NCI-H748 (cell line): ENCODE data around the gene SEMA6B.
"Not testable (repeated sequence)": the region's sequence is repeated elsewhere in the genome, so short reads cannot be mapped to it uniquely, and the experiment has no call there.

Source experiments
- DNase-seq: peaks from one replicate; lab custom pipeline; 2025; ENCODE audit not compliant: unreplicated experiment; lab: John Stamatoyannopoulos, UW

Gene SEMA6B

DNA sequence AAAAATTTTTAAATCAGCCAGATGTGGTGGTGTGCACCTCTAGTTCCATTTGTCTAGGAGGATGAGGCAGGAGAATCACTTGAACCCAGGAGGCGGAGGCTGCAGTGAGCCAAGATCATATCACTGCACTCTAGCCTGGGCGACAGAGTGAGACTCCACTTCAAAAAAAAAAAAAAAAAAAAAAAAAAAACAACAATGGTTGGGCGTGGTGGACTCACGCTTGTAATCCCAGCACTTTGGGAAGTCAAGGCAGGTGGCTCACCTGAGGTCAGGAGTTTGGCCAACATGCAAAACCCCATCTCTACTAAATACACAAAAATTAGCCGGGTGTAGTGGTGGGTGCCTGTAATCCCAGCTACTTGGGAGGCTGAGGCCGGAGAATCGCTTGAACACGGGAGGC, 32.1 kb downstream of the SEMA6B start:
- not testable (repeated sequence) for DNase-seq

DNA sequence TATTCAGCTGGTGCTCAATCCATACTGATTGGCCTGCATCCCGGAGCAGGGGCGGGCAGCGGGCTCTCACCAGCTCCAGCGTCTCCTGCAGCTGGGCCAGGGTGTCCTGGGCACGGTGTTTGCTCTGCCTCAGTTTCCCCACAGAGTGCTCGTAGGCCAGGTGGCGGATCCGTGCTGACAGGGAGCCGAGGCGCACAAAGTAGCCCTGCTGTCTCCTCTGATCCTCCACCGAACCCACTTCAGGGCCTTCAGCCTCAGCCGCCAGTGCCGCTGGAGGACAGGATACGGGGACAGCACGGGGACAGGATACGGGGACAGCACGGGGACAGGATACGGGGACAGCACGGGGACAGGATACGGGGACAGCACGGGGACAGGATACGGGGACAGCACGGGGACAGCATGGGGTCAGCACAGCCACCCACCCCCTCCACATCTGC, 33.9 kb downstream of the SEMA6B start:
- DNase-seq, result no peak

DNA sequence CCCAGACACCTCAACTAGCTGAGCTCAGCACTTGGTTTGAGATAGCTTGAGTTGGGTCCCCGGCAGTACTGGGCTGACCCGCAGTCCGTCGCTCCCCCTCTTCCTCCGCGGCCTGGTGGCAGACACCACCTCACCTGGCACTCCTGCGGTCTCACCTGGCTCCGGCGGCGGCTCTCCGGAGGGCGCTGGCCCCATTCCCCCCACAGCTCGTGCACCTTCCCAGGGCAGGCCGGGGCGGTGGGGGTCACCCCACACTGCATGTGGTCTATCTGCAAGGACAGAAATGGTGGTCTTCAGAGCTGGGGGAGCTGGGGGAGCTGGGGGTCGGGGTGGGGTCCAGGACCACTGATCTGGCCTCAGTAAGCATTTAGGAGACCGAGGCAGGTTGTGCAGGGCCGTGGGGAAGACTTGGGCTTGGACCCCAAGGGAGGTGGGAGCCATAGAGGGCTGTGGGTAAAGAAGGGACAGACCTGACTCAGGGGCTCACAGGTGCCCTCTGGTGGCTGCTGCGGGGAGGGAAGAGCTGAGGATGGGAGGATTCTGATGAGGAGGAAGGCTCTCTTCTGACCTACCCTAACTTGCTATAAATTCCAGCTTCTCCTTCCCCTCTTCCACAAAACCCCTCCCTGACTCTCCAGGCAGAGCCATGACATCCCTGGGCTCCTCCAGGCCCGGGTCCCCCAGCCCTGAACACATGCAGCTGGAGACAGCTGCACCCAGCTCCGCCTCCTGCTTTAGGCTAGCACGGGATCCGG, 34.5 kb downstream of the SEMA6B start:
- peak; percentile 42 for DNase-seq

DNA sequence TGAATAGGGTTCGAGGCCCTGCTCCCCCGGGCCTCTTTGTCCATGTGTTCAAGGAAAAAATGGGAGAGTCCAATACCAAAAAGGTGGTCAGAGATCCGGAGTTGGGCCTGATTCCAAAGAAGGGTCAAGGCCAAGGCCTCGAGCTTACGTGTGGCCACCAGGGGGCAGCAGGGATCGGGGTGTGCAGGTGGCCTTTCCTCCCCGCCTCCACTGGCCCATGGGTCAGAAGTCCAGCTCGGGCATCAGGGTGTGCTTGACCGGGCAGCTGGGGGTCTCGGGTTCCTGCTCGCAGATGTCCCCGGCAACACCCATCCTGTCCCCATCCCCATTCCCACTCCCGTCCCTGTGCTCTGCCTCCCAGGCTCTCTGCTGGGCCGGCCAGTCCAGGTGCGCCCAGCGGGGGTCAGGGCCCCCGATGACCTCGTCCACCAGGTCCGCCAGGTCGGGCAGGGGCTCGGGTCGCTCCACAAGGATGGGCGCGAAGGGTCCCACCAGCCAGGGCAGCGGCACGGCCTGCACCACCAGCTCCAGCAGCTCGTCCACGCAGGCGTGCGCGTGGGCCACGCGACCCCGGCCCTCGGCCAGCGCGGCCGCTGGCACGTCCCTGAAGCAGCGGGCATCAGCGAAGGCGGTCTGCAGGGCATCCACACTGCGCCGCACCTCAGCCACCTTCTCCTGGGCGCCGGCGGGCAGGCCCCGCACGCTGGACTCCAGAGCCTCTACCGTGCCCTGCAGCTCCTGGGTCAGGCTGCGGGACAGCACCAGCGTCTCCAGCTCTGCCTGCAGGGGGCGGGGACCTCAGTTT, 36.0 kb downstream of the SEMA6B start:
- peak; percentile 21 for DNase-seq

DNA sequence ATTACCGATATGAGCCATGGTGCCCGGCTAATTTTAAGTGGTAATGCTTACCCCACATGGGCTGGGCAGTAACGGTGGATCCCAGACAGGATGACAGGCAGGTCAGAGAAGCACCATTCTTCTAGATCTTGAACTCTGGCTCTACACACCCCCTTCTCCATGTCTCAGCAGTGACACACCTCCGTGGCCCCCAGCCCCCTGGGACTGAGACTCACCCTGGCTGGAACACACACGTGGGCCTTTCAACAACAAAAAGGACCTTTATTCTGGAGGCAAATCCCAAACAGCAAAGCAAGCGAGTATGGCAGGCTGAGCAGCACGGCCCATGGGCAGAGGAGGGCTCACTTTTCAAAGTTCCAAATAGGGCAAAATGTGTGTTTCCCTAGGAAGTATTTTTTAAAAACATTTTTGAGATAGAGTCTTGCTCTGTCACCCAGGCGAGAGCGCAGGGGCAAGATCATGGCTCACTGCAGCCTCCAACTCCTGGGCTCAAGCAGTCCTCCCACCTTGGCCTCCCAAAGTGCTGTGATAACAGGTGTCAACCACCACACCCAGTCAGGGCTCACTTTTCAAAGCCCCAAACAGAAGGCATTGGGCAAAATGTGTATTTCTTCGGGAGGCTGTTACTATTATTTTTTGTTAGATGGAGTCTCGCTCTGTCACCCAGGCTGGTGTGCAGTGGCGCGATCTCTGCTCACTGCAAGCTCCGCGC, 37.0 kb downstream of the SEMA6B start:
- DNase-seq, result no peak

DNA sequence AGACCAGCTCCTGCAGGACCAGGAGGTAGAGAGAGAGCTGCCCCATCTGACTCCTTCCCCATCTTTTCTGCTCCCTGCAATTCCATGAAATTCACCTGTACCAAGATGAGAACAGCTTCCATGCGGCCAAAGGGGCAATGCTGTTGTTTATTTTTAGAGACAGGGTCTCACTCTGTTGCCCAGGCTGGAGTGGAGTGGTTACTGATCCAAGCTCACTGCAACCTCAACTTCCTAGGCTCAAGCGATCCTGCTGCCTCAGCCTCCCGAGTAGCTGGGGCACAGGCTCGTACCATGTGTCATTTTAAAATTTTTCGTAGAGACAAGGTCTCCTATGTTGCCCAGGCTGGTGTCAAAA, 37.6 kb downstream of the SEMA6B start:
- no peak for DNase-seq

DNA sequence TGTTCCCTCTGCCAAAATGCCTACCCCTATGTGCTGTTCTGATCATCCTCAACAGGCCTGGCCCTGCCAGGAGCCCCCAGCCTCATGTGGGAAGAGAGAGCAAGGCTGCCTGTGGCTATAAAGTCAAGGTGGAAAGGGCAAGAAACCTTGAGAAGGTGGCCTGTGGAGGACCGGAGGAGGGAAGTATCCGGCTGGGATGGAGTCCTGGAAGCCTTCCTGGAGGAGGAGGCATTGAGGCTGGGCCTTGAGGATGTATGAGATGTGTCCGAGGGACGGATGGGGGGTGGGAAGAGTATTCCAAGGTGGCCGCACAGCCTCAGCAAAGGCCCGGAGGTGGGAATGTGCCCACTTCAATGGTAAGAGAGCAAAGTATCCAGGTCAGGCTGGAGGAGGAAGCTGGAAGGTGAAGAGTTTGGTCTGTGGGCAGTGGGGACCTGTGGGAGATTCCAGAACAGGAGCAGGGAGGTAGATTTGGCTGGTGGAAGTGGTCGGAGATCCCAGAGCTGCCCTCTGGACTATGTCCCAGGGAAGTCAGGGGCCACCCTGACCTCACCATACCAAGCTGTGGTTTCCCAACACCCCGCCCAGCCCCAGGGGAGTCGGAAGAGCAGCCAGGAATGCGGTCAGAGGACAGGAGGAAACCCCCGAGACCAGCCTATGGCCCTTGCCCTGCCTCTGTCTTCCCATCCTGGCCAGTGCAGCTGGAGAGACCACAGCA, 38.2 kb downstream of the SEMA6B start:
- no peak for DNase-seq

DNA sequence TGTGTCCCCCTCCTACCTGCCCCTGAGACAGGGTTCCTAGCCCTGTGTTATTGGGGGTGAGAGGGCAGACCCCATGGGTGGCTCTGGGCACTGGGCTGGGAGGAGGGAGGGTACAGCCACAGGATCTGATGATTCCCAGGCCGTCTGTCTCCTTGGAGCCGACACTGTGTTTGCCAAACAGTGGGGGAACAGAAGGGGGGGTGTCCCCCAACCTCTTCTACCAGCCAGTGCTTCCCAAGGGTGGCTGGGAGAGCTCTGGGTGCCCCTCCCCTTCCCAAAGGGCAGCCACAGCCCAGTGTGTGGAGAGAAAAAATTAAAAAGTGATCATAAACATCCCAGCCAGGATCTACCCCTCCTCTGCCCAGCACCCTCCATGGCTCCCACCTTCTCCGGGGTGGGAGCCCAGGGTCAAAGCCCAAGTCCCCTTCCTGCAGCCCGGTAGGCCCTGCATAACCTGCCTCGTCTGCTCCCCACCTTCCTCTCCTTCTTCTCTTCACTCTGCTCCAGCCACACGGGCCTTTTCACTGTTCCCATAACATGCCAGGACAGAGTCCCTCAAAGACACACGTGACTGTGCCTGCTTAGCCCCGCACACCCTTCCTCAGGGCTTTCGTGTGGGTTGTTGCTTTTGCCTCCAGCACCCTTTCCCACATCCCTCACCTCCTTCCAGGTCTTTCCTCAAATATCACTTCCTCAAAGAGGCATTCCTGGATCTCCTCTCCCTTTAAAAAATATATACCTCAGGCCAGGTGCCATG, 39.8 kb downstream of the SEMA6B start:
- DNase-seq, result no peak

DNA sequence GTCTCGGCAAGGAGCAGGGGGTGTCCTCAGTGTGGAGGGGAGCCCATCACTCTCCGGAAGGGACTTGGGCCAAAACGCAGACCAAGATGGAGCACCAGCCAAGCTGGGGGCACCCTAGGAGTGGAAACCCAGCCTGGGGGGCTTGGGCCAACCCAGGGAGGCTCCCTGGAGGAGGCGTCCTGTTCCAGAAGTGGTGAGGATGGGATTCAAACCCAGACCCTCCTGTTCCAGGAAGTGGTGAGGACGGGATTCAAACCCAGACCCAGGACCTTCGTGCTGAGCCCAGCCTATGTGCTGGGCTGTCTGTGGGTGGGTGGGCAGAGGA, 40.4 kb downstream of the SEMA6B start:
- DNase-seq, result no peak

DNA sequence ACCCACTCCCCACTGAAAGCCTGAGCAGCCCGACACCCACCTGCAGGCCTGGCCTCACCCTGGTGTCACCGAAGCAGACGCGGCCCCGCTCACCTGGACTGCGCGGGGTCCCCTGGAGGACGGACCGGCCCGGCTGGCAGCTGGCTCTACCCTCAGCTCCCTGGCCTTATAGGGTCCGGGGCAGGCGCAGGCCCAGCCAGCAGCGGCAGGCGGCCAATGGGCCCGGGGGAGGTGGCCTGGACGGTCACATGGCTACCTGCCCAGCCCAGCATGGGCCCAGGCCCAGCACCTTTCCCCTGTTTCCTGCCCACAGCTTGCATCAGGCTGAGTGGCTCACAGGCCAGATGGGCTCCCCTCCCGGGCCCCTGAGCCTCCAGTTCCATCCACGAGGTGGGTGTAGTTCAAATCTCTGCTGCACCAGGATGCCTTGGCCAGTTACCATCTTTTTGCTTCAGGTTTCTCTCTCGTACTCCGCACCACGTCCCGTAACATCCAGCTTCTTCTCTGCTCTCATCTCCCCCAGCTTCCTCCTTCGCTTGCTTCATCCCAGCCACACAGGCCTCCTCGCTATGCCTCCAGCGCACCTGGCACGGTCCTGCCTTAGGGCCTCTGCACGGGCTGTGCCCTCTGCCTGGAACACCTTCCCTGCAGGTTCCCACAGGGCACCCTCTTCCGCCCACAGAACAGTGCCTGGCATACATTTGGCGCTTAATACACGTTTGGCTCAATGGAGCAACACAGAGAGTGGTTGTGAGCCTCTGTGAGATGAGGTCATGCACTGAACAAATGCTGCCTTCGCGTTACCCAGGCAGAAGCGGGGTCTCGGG, 40.9 kb downstream of the SEMA6B start, which contains the start of gene PLIN4:
PLIN4 (minus strand) TSS at position 142 of the 827 bp plus-strand sequence. CDS start 214 bp downstream, outside the sequence.
- DNase-seq, result no peak

DNA sequence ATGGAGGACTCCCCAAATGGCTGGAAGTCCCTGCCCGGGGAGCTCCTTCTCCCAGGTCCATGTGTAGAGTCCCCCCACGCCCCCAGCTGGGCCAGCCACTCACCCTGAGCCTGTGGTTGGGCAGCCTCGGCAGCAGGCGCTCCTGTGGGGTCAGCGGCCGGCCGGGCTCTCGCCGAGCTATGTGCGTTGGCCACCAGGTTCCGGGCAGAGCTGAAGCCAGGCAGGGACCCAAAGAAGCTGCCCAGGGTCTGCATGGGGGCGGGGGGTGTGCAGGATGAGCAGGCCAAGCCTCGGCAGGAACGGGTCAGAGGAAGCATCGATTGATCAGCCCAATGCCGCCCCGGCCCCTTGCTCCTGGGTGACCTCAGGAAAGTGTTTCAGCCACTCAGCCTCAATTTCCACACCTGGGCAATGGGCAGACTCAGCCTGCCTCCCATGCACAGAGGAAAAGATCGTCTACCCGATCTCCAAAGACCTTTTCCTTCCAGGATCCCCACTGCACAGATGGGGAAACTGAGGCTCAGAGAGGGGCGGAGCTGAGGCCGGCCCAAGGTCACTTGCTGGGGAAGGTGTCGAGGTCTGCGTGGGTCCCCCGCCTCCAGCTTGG, 41.9 kb downstream of the SEMA6B start:
- DNase-seq, result no peak

DNA sequence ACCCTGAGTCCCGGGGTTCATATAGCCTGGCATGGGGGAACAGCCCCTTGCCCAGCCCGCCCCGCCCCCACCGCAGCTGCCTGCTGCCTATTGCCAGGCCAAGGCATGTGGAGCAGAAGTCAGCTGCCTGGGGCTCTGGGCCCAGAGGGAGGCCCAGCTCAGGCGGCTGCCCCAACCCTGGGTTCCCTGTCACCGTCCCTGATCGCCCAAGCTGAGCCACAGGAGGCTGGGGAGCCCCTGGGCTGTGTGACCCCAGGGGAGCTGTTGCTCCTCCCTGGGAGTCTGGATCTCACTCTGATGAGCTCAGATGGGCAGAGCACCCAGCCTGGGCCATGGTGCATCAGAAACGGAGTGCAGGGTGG, 42.6 kb downstream of the SEMA6B start:
- no peak for DNase-seq

DNA sequence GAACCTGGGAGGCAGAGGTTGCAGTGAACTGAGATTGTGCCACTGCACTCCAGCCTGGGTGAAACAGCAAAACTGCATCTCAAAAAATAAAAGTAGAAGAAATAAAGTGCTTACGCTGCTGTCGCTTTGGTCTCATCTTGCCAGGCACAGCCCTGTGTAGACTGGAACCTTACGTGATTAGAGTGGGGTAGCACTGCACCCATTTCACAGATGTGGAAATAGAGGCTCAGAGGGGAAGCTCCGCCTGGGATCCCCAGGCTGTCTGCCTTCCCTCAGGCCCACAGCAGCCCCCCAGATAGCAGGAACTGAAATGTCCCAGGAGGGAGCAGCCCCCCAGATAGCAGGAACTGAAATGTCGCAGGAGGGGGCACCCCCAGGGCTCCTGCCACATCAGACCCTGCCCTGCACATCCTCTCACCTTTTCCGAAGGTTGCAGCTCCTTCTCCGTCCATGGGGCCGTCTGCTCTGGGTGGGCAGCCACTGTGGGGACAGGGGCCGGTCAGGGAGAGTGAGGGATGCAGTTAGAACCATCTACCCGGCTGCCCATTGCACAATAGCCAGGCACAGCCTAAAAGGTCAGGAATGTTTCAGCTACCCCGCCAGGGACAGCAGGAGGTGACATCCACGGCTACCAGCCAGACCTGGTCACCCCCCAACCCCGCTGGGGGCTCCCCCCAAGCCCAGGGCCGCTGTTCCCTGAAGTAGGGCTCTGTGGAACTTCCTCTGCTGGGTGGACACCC, 43.1 kb downstream of the SEMA6B start:
- DNase-seq, result no peak

DNA sequence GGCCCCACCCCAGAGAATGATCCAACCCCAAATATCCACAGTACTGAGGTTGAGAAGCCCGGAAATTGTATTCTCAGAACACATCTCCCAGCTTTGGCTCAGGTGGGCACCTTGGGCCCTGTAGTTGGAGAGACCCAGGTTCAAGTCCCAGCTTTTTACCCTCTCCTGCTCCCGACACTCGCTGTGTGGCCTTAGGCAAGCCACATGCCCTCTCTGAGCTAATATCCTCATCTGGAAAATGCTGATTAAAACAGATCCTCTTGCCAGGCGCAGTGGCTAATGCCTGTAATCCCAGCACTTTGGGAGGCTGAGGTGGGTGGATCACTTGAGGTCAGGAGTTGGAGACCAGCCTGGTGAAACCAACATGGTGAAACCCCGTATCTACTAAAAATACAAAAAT, 43.8 kb downstream of the SEMA6B start:
- no peak for DNase-seq

DNA sequence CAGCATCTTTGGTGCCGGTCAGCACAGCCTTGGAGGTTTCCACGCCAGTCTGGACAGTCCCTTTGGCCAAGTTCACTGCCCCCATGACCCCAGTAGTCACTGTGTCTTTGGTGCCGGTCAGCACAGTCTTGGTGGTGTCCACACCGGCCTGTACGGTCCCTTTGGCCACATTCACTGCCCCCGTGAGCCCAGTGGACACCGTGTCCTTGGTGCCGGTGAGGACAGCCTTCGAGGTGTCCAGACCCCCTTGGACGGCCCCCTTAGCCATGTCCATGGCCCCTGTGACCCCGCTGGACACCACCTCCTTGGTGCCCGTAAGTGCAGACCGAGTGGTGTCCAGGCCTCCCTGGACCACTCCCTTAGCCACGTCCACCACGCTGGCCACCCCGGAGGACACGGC, 46.2 kb downstream of the SEMA6B start:
- DNase-seq, result no peak

DNA sequence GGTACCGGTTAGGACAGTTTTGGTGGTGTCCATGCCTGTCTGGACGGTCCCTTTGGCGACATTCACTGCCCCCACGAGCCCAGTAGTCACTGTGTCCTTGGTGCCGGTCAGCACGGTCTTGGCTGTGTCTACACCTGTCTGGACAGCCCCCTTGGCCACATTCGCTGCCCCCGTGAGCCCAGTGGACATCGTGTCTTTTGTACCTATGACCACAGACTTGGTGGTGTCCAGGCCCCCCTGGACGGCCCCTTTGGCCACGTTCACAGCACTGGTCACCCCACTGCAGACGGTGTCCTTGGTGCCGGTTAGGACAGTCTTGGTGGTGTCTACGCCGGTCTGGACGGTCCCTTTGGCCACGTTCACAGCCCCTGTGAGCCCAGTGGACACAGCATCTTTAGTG, 47.4 kb downstream of the SEMA6B start:
- DNase-seq, result no peak

DNA sequence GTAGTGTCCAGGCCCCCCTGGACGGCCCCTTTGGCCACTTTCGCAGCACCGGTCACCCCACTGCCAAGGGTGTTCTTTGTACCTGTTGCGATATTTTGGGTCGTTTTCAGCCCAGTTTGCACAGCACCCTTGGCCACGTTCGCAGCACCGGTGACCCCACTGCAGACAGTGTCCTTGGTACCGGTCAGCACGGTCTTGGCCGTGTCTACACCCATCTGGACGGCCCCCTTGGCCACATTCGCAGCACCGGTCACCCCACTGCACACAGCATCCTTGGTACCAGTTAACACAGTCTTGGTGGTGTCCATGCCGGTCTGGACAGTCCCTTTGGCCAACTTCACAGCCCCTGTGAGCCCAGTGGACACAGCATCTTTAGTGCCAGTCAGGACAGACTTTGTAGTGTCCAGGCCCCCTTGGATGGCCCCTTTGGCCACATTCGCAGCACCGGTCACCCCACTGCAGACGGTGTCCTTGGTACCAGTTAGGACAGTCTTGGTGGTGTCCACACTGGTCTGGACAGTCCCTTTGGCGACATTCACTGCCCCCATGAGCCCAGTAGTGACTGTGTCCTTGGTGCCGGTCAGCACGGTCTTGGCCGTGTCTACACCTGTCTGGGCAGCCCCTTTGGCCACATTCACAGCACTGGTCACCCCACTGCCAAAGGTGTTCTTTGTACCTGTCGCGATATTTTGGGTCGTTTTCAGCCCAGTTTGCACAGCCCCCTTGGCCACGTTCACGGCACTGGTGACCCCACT, 48.0 kb downstream of the SEMA6B start:
- no peak for DNase-seq
